Neural crest cell (in vitro differentiated cells): ENCODE data around the gene ACADSB. TPM values are rescaled to one million over a fixed set of nuclear protein-coding genes. Genes with fewer than 3 reads are reported as not detected.

Experiments used
- DNase-seq: peaks from one replicate; pipeline ENCODE4 v3.0.0; 2021; ENCODE audit warnings: low read depth, mixed read lengths, low spot score
- H3K27ac Mint-ChIP-seq: one replicate; pipeline ENCODE4 v1.8.0; 2021; ENCODE audit warnings: mild to moderate bottlenecking, mixed read lengths; ENCODE audit not compliant: unreplicated experiment
- H3K27me3 Mint-ChIP-seq: 2 replicates; pipeline ENCODE4 v1.8.0; 2021; ENCODE audit warnings: low read depth, mild to moderate bottlenecking, mixed read lengths
- H3K36me3 Mint-ChIP-seq: 2 replicates; pipeline ENCODE4 v1.8.0; 2021; ENCODE audit warnings: low read depth, mild to moderate bottlenecking, mixed read lengths
- H3K4me1 Mint-ChIP-seq: 2 replicates; pipeline ENCODE4 v1.8.0; 2021; ENCODE audit warnings: mixed read lengths
- H3K4me3 Mint-ChIP-seq: one replicate; pipeline ENCODE4 v1.8.0; 2021; ENCODE audit warnings: mild to moderate bottlenecking, mixed read lengths
- H3K9me3 Mint-ChIP-seq: 2 replicates; pipeline ENCODE4 v1.8.0; 2021; ENCODE audit warnings: mixed read lengths
- CTCF ChIP-seq: fragments of 200-600 bp; sonication (generic); conservative IDR thresholded peaks from 2 replicates; pipeline ENCODE4 v1.5.0; 2021; ENCODE audit warnings: antibody characterized with exemption, mild to moderate bottlenecking
- total RNA-seq: library from RNA; stranded (reverse); gene quantifications from 2 replicates; pipeline ENCODE4 v1.2.1, GENCODE V29; 2021

Gene ACADSB
- total RNA-seq, 1 donor from 2014 or later: 17.2 TPM

GRCh38 chr10:123073187-123073586, 64.4 kb downstream of the ACADSB start:
- Mint-ChIP-seq H3K9me3 (no peaks in the 10 kb centered on the region), H3K27ac (no peak overlapping the region)
- DNase-seq: no peak

GRCh38 chr10:123074215-123074614, 65.4 kb downstream of the ACADSB start:
- H3K4me1 Mint-ChIP-seq: peaks cover 5% of the 10 kb centered on the region

More at GRCh38 chr10:123073187-123073586, 64.4 kb downstream of the ACADSB start:
- Mint-ChIP-seq H3K4me3 (no peak overlapping the region), H3K36me3 (no peaks in the 10 kb centered on the region), H3K4me1 (peaks cover 15% of the 10 kb centered on the region), H3K27me3 (no peaks in the 10 kb centered on the region)
- TF ChIP-seq CTCF: no peak

GRCh38 chr10:123081896-123082295, 73.1 kb downstream of the ACADSB start:
- no peak for DNase-seq
- Mint-ChIP-seq H3K36me3 (no peaks in the 10 kb centered on the region), H3K27ac (no peak overlapping the region), H3K9me3 (peaks cover 6% of the 10 kb centered on the region), H3K4me1 (no peaks in the 10 kb centered on the region), H3K27me3 (peaks cover 2% of the 10 kb centered on the region), H3K4me3 (no peak overlapping the region)
- no peak for TF ChIP-seq CTCF

More at GRCh38 chr10:123074215-123074614, 65.4 kb downstream of the ACADSB start:
- Mint-ChIP-seq H3K27ac (no peak overlapping the region), H3K9me3 (no peaks in the 10 kb centered on the region), H3K27me3 (no peaks in the 10 kb centered on the region), H3K4me3 (no peak overlapping the region), H3K36me3 (no peaks in the 10 kb centered on the region)
- TF ChIP-seq CTCF: no peak
- DNase-seq: no peak

- no peaks in the 10 kb centered on the region for H3K36me3 Mint-ChIP-seq
- TF ChIP-seq CTCF: no peak
- no peak overlapping the region for H3K4me3 Mint-ChIP-seq
- DNase-seq: no peak
- H3K4me1 Mint-ChIP-seq: no peaks in the 10 kb centered on the region
- peaks cover 6% of the 10 kb centered on the region for H3K9me3 Mint-ChIP-seq
- peaks cover 4% of the 10 kb centered on the region for H3K27me3 Mint-ChIP-seq
- H3K27ac Mint-ChIP-seq: no peak overlapping the region
Measured at GRCh38 chr10:123083811-123084210, 75.0 kb downstream of the ACADSB start.

GRCh38 chr10:123086281-123086680, 77.5 kb downstream of the ACADSB start:
- Mint-ChIP-seq H3K36me3 (no peaks in the 10 kb centered on the region), H3K4me3 (no peak overlapping the region), H3K4me1 (no peaks in the 10 kb centered on the region), H3K27ac (no peak overlapping the region), H3K27me3 (peaks cover 5% of the 10 kb centered on the region), H3K9me3 (peaks cover 6% of the 10 kb centered on the region)
- no peak for DNase-seq
- TF ChIP-seq CTCF: no peak

- no peaks in the 10 kb centered on the region for H3K4me1 Mint-ChIP-seq
- no peaks in the 10 kb centered on the region for H3K36me3 Mint-ChIP-seq
- H3K27me3 Mint-ChIP-seq: peaks cover 14% of the 10 kb centered on the region
- no peak for TF ChIP-seq CTCF
- no peak for DNase-seq
- peaks cover 6% of the 10 kb centered on the region for H3K9me3 Mint-ChIP-seq
- H3K4me3 Mint-ChIP-seq: no peak overlapping the region
- no peak overlapping the region for H3K27ac Mint-ChIP-seq
Measured at GRCh38 chr10:123087348-123087747, 78.5 kb downstream of the ACADSB start.
